ENCODE results near the gene RRP15.

GRCh38 chr1:218341325-218341724 is 56.2 kb downstream of the RRP15 start:
- TF ChIP-seq, protein P1, sequence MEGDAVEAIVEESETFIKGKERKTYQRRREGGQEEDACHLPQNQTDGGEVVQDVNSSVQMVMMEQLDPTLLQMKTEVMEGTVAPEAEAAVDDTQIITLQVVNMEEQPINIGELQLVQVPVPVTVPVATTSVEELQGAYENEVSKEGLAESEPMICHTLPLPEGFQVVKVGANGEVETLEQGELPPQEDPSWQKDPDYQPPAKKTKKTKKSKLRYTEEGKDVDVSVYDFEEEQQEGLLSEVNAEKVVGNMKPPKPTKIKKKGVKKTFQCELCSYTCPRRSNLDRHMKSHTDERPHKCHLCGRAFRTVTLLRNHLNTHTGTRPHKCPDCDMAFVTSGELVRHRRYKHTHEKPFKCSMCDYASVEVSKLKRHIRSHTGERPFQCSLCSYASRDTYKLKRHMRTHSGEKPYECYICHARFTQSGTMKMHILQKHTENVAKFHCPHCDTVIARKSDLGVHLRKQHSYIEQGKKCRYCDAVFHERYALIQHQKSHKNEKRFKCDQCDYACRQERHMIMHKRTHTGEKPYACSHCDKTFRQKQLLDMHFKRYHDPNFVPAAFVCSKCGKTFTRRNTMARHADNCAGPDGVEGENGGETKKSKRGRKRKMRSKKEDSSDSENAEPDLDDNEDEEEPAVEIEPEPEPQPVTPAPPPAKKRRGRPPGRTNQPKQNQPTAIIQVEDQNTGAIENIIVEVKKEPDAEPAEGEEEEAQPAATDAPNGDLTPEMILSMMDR (IDR thresholded peaks at IDR 0.05 in 4 of 5, conservative IDR thresholded peaks at IDR 0.05 in 1 of 5), result no peak
- no peak for TF ChIP-seq POLR2A (IDR thresholded peaks at IDR 0.05)

Data from gastrocnemius medialis (tissue), 4 donors.